Trophoblast cell (in vitro differentiated cells and primary cell): ENCODE results near the gene C19orf25.

Source experiments
- DNase-seq, 2 donors: peaks; one replicate each; pipeline ENCODE4 v3.0.0-alpha.2; 2016
- H2AFZ ChIP-seq: 2 replicates; pipeline ENCODE4 v1.6.1; 2013; ENCODE audit warnings: low read length, moderate library complexity, mild to moderate bottlenecking; ENCODE audit not compliant: insufficient read depth, poor library complexity
- H2AK5ac ChIP-seq: 2 replicates; pipeline ENCODE4 v1.6.1; 2013; ENCODE audit warnings: mild to moderate bottlenecking, low read length
- H2BK120ac ChIP-seq: 2 replicates; pipeline ENCODE4 v1.6.1; 2013; ENCODE audit warnings: low read length, mild to moderate bottlenecking, moderate library complexity; ENCODE audit not compliant: insufficient read depth, poor library complexity
- H2BK12ac ChIP-seq: 2 replicates; pipeline ENCODE4 v1.6.1; 2013; ENCODE audit warnings: mild to moderate bottlenecking, low read length, moderate library complexity
- H2BK5ac ChIP-seq: 2 replicates; pipeline ENCODE4 v1.6.1; 2013; ENCODE audit warnings: low read length, low read depth, moderate library complexity, mild to moderate bottlenecking; ENCODE audit not compliant: poor library complexity
- H3K14ac ChIP-seq: 2 replicates; pipeline ENCODE4 v1.6.1; 2013; ENCODE audit warnings: mild to moderate bottlenecking, low read length
- H3K18ac ChIP-seq: 2 replicates; pipeline ENCODE4 v1.6.1; 2013; ENCODE audit warnings: mild to moderate bottlenecking, low read length
- H3K23ac ChIP-seq: 2 replicates; pipeline ENCODE4 v1.6.1; 2013; ENCODE audit warnings: low read length
- H3K27ac ChIP-seq: 2 replicates; pipeline ENCODE4 v1.5.1; 2013; ENCODE audit warnings: low read depth, mild to moderate bottlenecking, inconsistent platforms, low read length, moderate library complexity
- H3K27me3 ChIP-seq: 2 replicates; pipeline ENCODE4 v1.6.1; 2013; ENCODE audit warnings: inconsistent platforms, mild to moderate bottlenecking, low read length, moderate library complexity; ENCODE audit not compliant: insufficient read depth
- H3K36me3 ChIP-seq, 2 experiments: 1 replicate in 1 of 2; 2 replicates in 1 of 2; pipeline ENCODE4 v1.6.1; 2013; ENCODE audit warnings: low read length in 2 of 2, mild to moderate bottlenecking in 2 of 2, moderate library complexity in 1 of 2; ENCODE audit not compliant: insufficient read depth in 2 of 2, control insufficient read depth in 1 of 2
- H3K4ac ChIP-seq: 2 replicates; pipeline ENCODE4 v1.6.1; 2013; ENCODE audit warnings: low read depth, mild to moderate bottlenecking, low read length, moderate library complexity
- H3K4me1 ChIP-seq, 2 experiments: 1 replicate in 1 of 2; 2 replicates in 1 of 2; pipeline ENCODE4 v1.6.1; 2013; ENCODE audit warnings: low read length in 2 of 2, mild to moderate bottlenecking in 2 of 2, moderate library complexity in 1 of 2; ENCODE audit not compliant: insufficient read depth in 2 of 2, control insufficient read depth in 1 of 2
- H3K4me2 ChIP-seq: 2 replicates; pipeline ENCODE4 v1.6.1; 2013; ENCODE audit warnings: inconsistent platforms, mild to moderate bottlenecking, low read length, moderate library complexity
- H3K4me3 ChIP-seq: 2 replicates; pipeline ENCODE4 v1.5.1; 2013; ENCODE audit warnings: mild to moderate bottlenecking, low read depth, low read length, inconsistent platforms
- H3K79me1 ChIP-seq: one replicate; pipeline ENCODE4 v1.6.1; 2013; ENCODE audit warnings: low read length
- H3K79me2 ChIP-seq: 2 replicates; pipeline ENCODE4 v1.6.1; 2013; ENCODE audit warnings: low read length, mild to moderate bottlenecking; ENCODE audit not compliant: control insufficient read depth, insufficient read depth, poor library complexity
- H3K9ac ChIP-seq: 2 replicates; pipeline ENCODE4 v1.6.1; 2013; ENCODE audit warnings: mild to moderate bottlenecking, low read length
- H3K9me3 ChIP-seq: 2 replicates; pipeline ENCODE4 v1.6.1; 2013; ENCODE audit warnings: low read depth, mild to moderate bottlenecking, control low read depth, inconsistent platforms, low read length; ENCODE audit not compliant: insufficient read depth
- H4K12ac ChIP-seq: 2 replicates; pipeline ENCODE4 v1.6.1; 2013; ENCODE audit warnings: low read depth, mild to moderate bottlenecking, low read length, moderate library complexity
- H4K8ac ChIP-seq: 2 replicates; pipeline ENCODE4 v1.6.1; 2013; ENCODE audit warnings: low read depth, mild to moderate bottlenecking, low read length, moderate library complexity
- H4K91ac ChIP-seq: one replicate; pipeline ENCODE4 v1.6.1; 2013; ENCODE audit warnings: low read depth, mild to moderate bottlenecking, low read length, moderate library complexity
- WGBS: extraction: QIAGEN DNeasy Blood & Tissue Kit; methylation state at CpG from one replicate; pipeline ENCODE4 v1.1.7; 2013; ENCODE audit warnings: missing lambda C conversion rate; ENCODE audit not compliant: insufficient read length, insufficient coverage; ENCODE audit errors: extremely low coverage; 5-methylcytosine and 5-hydroxymethylcytosine counted together

C19orf25 gene

GRCh38 chr19:1445185-1445931 is 33.7 kb downstream of the C19orf25 start:
- Histone ChIP-seq H3K27ac (peak overlapping the region; percentile 16), H3K14ac (no peak overlapping the region), H3K18ac (no peak overlapping the region), H3K27me3 (peaks cover 41% of the 10 kb centered on the region), H2BK12ac (no peak overlapping the region), H4K8ac (no peak overlapping the region), H3K79me2 (no peaks in the 10 kb centered on the region), H4K12ac (no peak overlapping the region), H4K91ac (no peak overlapping the region), H3K4me2 (peak overlapping the region; percentile 90), H2BK5ac (no peak overlapping the region), H3K79me1 (no peaks in the 10 kb centered on the region), H2AFZ (no peak overlapping the region), H3K4me3 (peak overlapping the region; percentile 57), H3K36me3 (peaks cover 23 to 24% of the 10 kb centered on the region in 2 experiments), H3K23ac (no peak overlapping the region), H3K4ac (no peak overlapping the region), H2BK120ac (no peak overlapping the region), H3K9me3 (peaks cover 6% of the 10 kb centered on the region), H3K4me1 (peaks cover 6 to 14% of the 10 kb centered on the region in 2 experiments), H3K9ac (no peak overlapping the region), H2AK5ac (no peak overlapping the region)
- DNase-seq: peak; percentile 47 to 80
- WGBS: no CpG with 5 or more reads among the region's 70 CpGs

GRCh38 chr19:1441677-1442438 is 37.2 kb downstream of the C19orf25 start:
- Histone ChIP-seq H2BK12ac (no peak overlapping the region), H3K79me2 (peaks cover 14% of the 10 kb centered on the region), H2AK5ac (no peak overlapping the region), H3K23ac (no peak overlapping the region), H3K27ac (no peak overlapping the region), H3K79me1 (peaks cover 6% of the 10 kb centered on the region), H2BK5ac (no peak overlapping the region), H3K27me3 (peaks cover 13% of the 10 kb centered on the region), H3K4me2 (no peak overlapping the region), H3K9me3 (no peaks in the 10 kb centered on the region), H3K14ac (no peak overlapping the region), H3K4me3 (no peak overlapping the region), H3K18ac (no peak overlapping the region), H3K4ac (no peak overlapping the region), H3K4me1 (peaks cover 12 to 21% of the 10 kb centered on the region in 2 experiments), H4K8ac (no peak overlapping the region), H3K36me3 (peaks cover 34 to 35% of the 10 kb centered on the region in 2 experiments), H4K91ac (no peak overlapping the region), H2AFZ (no peak overlapping the region), H4K12ac (no peak overlapping the region), H3K9ac (no peak overlapping the region), H2BK120ac (no peak overlapping the region)
- no peak for DNase-seq
- no CpG with 5 or more reads among the region's 25 CpGs for WGBS

GRCh38 chr19:1441022-1441426 is 38.0 kb downstream of the C19orf25 start:
- no peak overlapping the region for H3K27ac ChIP-seq
- WGBS: no CpG with 5 or more reads among the region's 9 CpGs
- H3K36me3 ChIP-seq: peaks cover 34 to 35% of the 10 kb centered on the region in 2 experiments
- no peak overlapping the region for H3K4me2 ChIP-seq
- H3K18ac ChIP-seq: peak overlapping the region; percentile 42
- H3K4me3 ChIP-seq: no peak overlapping the region
- H4K12ac ChIP-seq: no peak overlapping the region
- DNase-seq: no peak
- H2AFZ ChIP-seq: no peak overlapping the region
- H3K9ac ChIP-seq: peak overlapping the region; percentile 21
- peaks cover 12 to 16% of the 10 kb centered on the region in 2 experiments for H3K4me1 ChIP-seq
- H3K23ac ChIP-seq: no peak overlapping the region
- H4K8ac ChIP-seq: no peak overlapping the region
- peaks cover 5% of the 10 kb centered on the region for H3K27me3 ChIP-seq
- H2BK120ac ChIP-seq: no peak overlapping the region
- H2BK5ac ChIP-seq: no peak overlapping the region
- H3K79me2 ChIP-seq: peaks cover 14% of the 10 kb centered on the region
- no peak overlapping the region for H2BK12ac ChIP-seq
- no peak overlapping the region for H3K4ac ChIP-seq
- H4K91ac ChIP-seq: no peak overlapping the region
- H3K9me3 ChIP-seq: no peaks in the 10 kb centered on the region
- peaks cover 6% of the 10 kb centered on the region for H3K79me1 ChIP-seq
- H3K14ac ChIP-seq: no peak overlapping the region
- H2AK5ac ChIP-seq: no peak overlapping the region

GRCh38 chr19:1440418-1440801 is 38.6 kb downstream of the C19orf25 start:
- Histone ChIP-seq H3K4me3 (peak overlapping the region; percentile 14), H3K23ac (no peak overlapping the region), H2BK12ac (no peak overlapping the region), H2AFZ (peak overlapping the region; percentile 60), H3K27me3 (peaks cover under 1% of the 10 kb centered on the region), H4K8ac (no peak overlapping the region), H3K79me1 (peaks cover 6% of the 10 kb centered on the region), H3K4ac (peak overlapping the region; percentile 28), H2BK5ac (no peak overlapping the region), H3K18ac (no peak overlapping the region), H3K27ac (no peak overlapping the region), H3K79me2 (peaks cover 14% of the 10 kb centered on the region), H3K4me1 (peaks cover 11 to 14% of the 10 kb centered on the region in 2 experiments), H3K9me3 (no peaks in the 10 kb centered on the region), H4K12ac (peak overlapping the region; percentile 5), H4K91ac (no peak overlapping the region), H3K36me3 (peaks cover 37 to 39% of the 10 kb centered on the region in 2 experiments), H2BK120ac (no peak overlapping the region), H3K4me2 (no peak overlapping the region), H3K14ac (no peak overlapping the region), H2AK5ac (no peak overlapping the region), H3K9ac (no peak overlapping the region)
- DNase-seq: no peak
- no CpG with 5 or more reads among the region's 15 CpGs for WGBS
